ENCODE measurements around the gene TMEM91.

TMEM91 gene

DNA sequence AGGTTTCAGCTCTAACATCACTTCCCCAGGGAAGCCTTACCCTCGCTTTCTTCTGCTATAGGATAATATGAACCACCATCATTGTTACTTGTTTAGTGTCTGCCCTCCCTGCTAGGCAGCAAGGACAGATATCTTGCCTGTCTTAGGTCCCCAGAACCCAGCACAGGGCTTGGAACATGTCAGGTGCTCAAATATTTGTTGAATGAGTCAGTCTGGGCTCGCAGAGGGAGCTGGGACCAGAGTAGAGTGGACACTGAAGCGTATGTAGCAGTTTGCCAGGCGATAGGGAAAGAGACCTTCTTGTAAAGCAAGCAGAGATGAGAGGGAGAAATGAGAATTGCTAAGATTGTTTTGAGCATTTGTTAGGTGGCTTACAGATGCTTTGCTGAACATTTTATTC, 33.0 kb downstream of the TMEM91 start:
- ATAC-seq (no peak), DNase-seq (ENCODE audit: low spot score in 2 of 2) (no peak)
- Mint-ChIP-seq H3K9me3 (no peaks in the 10 kb centered on the region), H3K4me3 (no peak overlapping the region), H3K36me3 (peaks cover 27% of the 10 kb centered on the region), H3K27ac (peak overlapping the region; percentile 53), H3K4me1 (peaks cover 15% of the 10 kb centered on the region)

DNA sequence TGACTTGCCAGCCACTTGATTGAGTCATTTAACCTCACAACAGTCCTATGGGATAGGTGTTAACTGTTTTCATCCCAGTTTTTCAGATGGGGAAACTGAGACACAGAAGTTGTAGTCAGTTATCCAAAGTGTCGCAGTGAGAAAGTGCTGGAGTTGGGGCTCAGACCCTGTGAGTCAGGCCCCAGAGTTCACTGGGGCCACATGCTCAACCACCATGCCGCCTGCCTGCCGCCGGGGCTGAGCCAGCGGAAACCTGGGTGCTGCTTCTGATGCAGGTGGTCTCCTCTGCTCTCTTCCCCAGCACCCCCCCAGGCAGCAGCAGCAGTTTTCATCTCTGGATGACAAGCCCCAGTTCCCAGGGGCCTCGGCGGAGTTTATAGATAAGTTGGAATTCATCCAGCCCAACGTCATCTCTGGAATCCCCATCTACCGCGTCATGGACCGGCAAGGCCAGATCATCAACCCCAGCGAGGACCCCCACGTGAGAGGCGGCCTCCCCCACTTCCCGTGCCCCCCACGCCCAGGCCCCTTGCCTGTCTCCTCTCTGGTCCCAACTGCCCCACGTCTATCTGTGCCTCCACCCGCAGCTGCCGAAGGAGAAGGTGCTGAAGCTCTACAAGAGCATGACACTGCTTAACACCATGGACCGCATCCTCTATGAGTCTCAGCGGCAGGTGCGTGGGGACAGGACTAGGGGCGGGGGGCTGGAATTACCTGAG, 34.2 kb downstream of the TMEM91 start:
- ATAC-seq (no peak), DNase-seq (ENCODE audit: low spot score in 2 of 2) (no peak)
- peaks cover 15% of the 10 kb centered on the region for H3K4me1 Mint-ChIP-seq
- H3K4me3 Mint-ChIP-seq, result no peak overlapping the region
- peak overlapping the region; percentile 53 for H3K27ac Mint-ChIP-seq
- H3K36me3 Mint-ChIP-seq, result peaks cover 33% of the 10 kb centered on the region
- no peaks in the 10 kb centered on the region for H3K9me3 Mint-ChIP-seq

DNA sequence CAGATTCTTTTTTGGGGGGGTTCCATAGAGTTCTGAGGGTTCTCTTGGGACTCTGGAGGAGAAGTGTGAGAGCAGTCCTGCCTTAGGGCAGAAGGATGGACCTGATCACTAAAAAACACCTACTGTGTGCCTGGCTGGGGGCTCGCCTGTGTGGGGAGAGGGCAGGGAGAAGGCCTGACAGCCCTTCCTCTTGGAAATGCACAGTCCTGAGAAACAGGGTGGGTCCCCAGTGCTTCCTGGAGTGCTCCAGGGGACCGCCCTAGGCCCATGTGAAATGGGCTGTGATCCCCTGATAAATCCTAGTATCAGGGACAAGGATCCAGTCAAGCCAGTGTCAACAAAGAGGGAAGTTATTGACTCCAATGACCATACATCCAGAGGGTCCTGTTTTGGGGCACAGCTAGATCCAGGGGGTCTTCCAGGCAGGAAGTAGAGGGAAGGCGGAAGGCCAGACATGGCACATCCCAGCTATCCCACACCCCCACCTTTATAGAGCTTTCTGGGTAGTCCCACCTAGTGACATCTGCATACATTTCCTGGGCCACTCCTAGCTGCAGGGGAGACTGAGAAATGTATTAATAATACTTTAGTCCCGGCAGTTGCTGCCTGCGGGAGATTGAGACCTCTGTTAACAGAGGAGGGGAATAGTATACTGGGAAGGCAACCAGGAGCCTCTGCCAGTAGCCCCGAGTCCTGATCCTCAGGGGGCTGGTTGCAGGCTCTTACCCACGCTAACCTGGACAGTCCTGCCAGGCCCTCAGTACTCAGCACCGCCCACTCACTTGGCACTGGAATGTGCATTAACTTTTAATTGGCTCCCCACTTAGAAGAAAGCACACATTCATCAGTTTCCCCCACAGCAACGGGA, 35.0 kb downstream of the TMEM91 start:
- ATAC-seq, result no peak
- Mint-ChIP-seq H3K4me1 (peaks cover 15% of the 10 kb centered on the region), H3K27ac (peak overlapping the region; percentile 50), H3K4me3 (no peak overlapping the region), H3K9me3 (no peaks in the 10 kb centered on the region), H3K36me3 (peaks cover 42% of the 10 kb centered on the region)
- DNase-seq (ENCODE audit: low spot score in 2 of 2), result no peak

DNA sequence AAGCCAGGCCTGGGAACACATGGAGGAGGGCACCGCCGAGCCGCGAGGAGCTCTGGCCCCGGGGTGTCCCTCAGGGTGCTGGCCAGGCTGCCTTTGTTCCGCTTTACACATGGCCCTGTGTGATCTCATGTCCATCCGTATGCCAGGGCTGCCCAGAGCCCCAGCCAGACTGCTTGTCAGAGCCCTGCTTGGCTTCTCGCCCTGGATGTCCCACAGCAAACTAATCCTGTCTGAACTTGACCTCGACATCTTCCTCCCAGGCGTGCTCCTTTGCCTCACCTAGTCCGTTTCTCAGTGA, 35.6 kb downstream of the TMEM91 start:
- Mint-ChIP-seq H3K36me3 (peaks cover 47% of the 10 kb centered on the region), H3K4me1 (peaks cover 15% of the 10 kb centered on the region), H3K9me3 (no peaks in the 10 kb centered on the region), H3K4me3 (no peak overlapping the region), H3K27ac (no peak overlapping the region)
- ATAC-seq (no peak), DNase-seq (ENCODE audit: low spot score in 2 of 2) (no peak)

GRCh38 chr19:41412953-41413352, 36.6 kb downstream of the TMEM91 start:
- no peak for ATAC-seq
- peak overlapping the region; percentile 14 for H3K27ac Mint-ChIP-seq
- H3K36me3 Mint-ChIP-seq, result peaks cover 57% of the 10 kb centered on the region
- no peaks in the 10 kb centered on the region for H3K9me3 Mint-ChIP-seq
- DNase-seq (ENCODE audit: low spot score in 2 of 2), result no peak
- no peak overlapping the region for H3K4me3 Mint-ChIP-seq
- H3K4me1 Mint-ChIP-seq, result peaks cover 15% of the 10 kb centered on the region

DNA sequence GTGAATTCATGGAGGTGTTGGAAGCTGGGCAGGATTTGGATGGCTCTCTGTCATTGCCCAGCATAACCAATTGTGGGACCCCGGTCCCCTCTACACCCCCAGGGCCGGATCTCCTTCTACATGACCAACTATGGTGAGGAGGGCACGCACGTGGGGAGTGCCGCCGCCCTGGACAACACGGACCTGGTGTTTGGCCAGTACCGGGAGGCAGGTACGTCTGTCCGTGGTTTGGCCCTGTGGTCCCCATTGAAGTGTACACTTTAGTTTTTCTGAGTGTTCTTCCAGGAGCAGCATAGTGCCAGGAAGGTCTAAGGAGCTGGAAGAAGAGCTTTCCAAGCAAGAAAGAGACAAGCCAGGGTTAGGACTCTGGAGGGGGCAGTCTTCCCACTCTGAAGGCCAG, 37.6 kb downstream of the TMEM91 start:
- H3K9me3 Mint-ChIP-seq, result no peaks in the 10 kb centered on the region
- DNase-seq (ENCODE audit: low spot score in 2 of 2) (no peak), ATAC-seq (no peak)
- H3K36me3 Mint-ChIP-seq, result peaks cover 67% of the 10 kb centered on the region
- H3K4me1 Mint-ChIP-seq, result peaks cover 13% of the 10 kb centered on the region
- H3K4me3 Mint-ChIP-seq, result no peak overlapping the region
- H3K27ac Mint-ChIP-seq, result peak overlapping the region; percentile 48

DNA sequence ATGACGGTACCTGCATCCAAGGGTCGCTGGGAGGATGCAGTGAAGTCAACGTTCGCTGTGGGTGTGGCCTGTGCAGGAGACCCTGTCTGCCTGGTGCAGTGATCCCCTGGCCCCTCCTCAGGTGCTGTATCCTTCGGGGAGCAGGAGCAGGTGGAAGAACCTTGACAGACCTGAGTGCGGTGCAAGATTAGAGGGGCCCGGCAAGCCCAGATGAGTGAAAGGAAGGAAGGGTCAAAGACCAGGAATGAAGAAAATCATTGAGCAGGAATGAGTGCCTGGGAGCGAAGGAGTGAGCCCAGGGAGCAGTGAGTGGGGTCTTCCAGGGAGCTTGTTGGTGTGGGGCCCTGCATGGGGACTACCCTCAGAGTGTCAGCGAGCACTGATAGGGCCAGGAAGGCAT, 38.1 kb downstream of the TMEM91 start:
- H3K36me3 Mint-ChIP-seq, result peaks cover 72% of the 10 kb centered on the region
- no peak overlapping the region for H3K27ac Mint-ChIP-seq
- no peaks in the 10 kb centered on the region for H3K9me3 Mint-ChIP-seq
- peaks cover 8% of the 10 kb centered on the region for H3K4me1 Mint-ChIP-seq
- H3K4me3 Mint-ChIP-seq, result no peak overlapping the region
- no peak for DNase-seq (ENCODE audit: low spot score in 2 of 2)
- ATAC-seq, result no peak

DNA sequence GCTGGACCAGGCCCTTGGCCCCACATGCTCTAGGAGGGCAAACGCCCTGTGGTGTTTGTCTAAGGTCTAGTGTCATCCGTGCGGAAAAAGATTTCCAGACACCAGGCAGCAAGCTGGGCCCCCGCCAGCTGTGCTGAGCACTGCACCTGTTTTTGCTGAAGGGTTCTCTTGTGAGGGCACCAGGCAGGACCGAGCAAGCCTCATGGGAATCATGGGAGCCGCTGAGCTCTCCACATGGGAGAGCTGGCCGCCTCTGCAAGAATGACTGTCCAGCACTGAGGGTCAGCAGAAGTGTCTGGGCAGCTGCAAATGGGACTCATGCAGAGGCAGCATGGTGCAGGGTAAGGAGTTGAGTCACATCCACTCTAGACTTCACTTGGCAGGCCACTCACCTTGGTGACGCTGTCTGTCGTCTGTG, 38.8 kb downstream of the TMEM91 start:
- H3K4me3 Mint-ChIP-seq, result no peak overlapping the region
- peaks cover 1% of the 10 kb centered on the region for H3K4me1 Mint-ChIP-seq
- peaks cover 76% of the 10 kb centered on the region for H3K36me3 Mint-ChIP-seq
- no peak overlapping the region for H3K27ac Mint-ChIP-seq
- H3K9me3 Mint-ChIP-seq, result no peaks in the 10 kb centered on the region
- ATAC-seq (no peak), DNase-seq (ENCODE audit: low spot score in 2 of 2) (no peak)

GRCh38 chr19:41416194-41416674, 39.9 kb downstream of the TMEM91 start:
- DNase-seq (ENCODE audit: low spot score in 2 of 2), result no peak
- no peak overlapping the region for H3K4me3 Mint-ChIP-seq
- peaks cover 5% of the 10 kb centered on the region for H3K4me1 Mint-ChIP-seq
- H3K27ac Mint-ChIP-seq, result no peak overlapping the region
- H3K36me3 Mint-ChIP-seq, result peaks cover 85% of the 10 kb centered on the region
- ATAC-seq, result no peak
- H3K9me3 Mint-ChIP-seq, result no peaks in the 10 kb centered on the region

- H3K4me1 Mint-ChIP-seq, result peaks cover 18% of the 10 kb centered on the region
- H3K36me3 Mint-ChIP-seq, result peaks cover 75% of the 10 kb centered on the region
- H3K9me3 Mint-ChIP-seq, result no peaks in the 10 kb centered on the region
- ATAC-seq (no peak), DNase-seq (ENCODE audit: low spot score in 2 of 2) (no peak)
- no peak overlapping the region for H3K4me3 Mint-ChIP-seq
- H3K27ac Mint-ChIP-seq, result peak overlapping the region; percentile 83
Observed at GRCh38 chr19:41420101-41420880, 44.0 kb downstream of the TMEM91 start.

GRCh38 chr19:41421314-41421713, 45.0 kb downstream of the TMEM91 start:
- Mint-ChIP-seq H3K36me3 (peaks cover 65% of the 10 kb centered on the region), H3K4me1 (peaks cover 18% of the 10 kb centered on the region)

DNA sequence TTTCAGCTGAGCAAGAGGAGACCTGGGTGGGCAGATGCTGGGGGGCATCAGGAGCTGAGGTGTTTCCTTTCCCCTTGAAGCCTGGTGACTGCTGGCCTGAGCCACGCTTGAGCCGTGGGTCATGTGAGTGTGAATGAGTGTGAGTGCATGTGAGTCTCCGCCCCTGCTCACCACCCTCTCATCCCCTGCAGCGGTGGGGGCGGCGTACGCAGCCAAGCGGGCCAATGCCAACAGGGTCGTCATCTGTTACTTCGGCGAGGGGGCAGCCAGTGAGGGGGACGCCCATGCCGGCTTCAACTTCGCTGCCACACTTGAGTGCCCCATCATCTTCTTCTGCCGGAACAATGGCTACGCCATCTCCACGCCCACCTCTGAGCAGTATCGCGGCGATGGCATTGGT, 45.6 kb downstream of the TMEM91 start:
- DNase-seq (ENCODE audit: low spot score in 2 of 2) (no peak), ATAC-seq (no peak)
- Mint-ChIP-seq H3K36me3 (peaks cover 59% of the 10 kb centered on the region), H3K27ac (peak overlapping the region; percentile 83), H3K9me3 (no peaks in the 10 kb centered on the region), H3K4me1 (peaks cover 23% of the 10 kb centered on the region), H3K4me3 (no peak overlapping the region)

More at GRCh38 chr19:41421314-41421713, 45.0 kb downstream of the TMEM91 start:
- Mint-ChIP-seq H3K4me3 (no peak overlapping the region), H3K27ac (peak overlapping the region; percentile 83), H3K9me3 (no peaks in the 10 kb centered on the region)
- DNase-seq (ENCODE audit: low spot score in 2 of 2), result no peak
- ATAC-seq, result peak; percentile 6

- no peak for DNase-seq (ENCODE audit: low spot score in 2 of 2)
- Mint-ChIP-seq H3K36me3 (peaks cover 59% of the 10 kb centered on the region), H3K4me3 (no peak overlapping the region), H3K27ac (peak overlapping the region; percentile 83), H3K4me1 (peaks cover 27% of the 10 kb centered on the region), H3K9me3 (no peaks in the 10 kb centered on the region)
- no peak for ATAC-seq
Observed at GRCh38 chr19:41422456-41422855, 46.1 kb downstream of the TMEM91 start.

DNA sequence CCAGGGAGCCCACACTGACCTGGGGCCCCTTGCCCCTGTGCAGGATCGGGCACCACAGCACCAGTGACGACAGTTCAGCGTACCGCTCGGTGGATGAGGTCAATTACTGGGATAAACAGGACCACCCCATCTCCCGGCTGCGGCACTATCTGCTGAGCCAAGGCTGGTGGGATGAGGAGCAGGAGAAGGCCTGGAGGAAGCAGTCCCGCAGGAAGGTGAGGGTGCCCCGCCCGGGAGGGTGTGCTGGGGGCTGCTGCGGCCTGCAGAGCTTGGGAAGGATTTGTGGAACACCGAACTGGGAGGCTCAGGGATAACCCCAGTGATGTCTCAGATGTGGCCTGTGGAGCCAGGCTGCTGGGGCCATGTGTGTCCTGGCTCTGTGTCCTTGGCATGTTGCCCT, 46.6 kb downstream of the TMEM91 start:
- ATAC-seq, result no peak
- Mint-ChIP-seq H3K9me3 (no peaks in the 10 kb centered on the region), H3K4me1 (peaks cover 32% of the 10 kb centered on the region), H3K27ac (peak overlapping the region; percentile 83), H3K36me3 (peaks cover 59% of the 10 kb centered on the region), H3K4me3 (no peak overlapping the region)
- no peak for DNase-seq (ENCODE audit: low spot score in 2 of 2)
